Endothelial cell of umbilical vein (primary cell): ENCODE data around the gene TRIM10. TPM values are rescaled to one million over a fixed set of nuclear protein-coding genes. Genes with fewer than 3 reads are reported as not detected.

ENCODE experiments used
- BruUV-seq: library from RNA; stranded (reverse); fragments of 400-500 nt; replicated peaks from 2 replicates; lab custom pipeline; 2021; lab: Mats Ljungman, UMichigan
- CTCF ChIA-PET: fragments of 300-600, 350-600 bp; sonication (Branson Sonifier 250); formaldehyde crosslinking; loops from one replicate; lab custom pipeline; 2021; ENCODE audit warnings: antibody characterized with exemption, inconsistent platforms; lab: Charles Lee
- POLR2A ChIA-PET: fragments of 300-600, 350-600 bp; sonication (Branson Sonifier 250); formaldehyde crosslinking; loops from one replicate; lab custom pipeline; 2021; ENCODE audit warnings: antibody characterized with exemption, inconsistent platforms; lab: Charles Lee
- DNase-seq: peaks from one replicate; pipeline ENCODE4 v3.0.0-alpha.2; 2011; ENCODE audit warnings: low read depth, low spot score
- FAIRE-seq: peaks from 2 replicates; lab custom pipeline; 2011; peaks lifted over from hg19 to GRCh38; lab: Jason Lieb, UNC
- H2AFZ ChIP-seq: 2 replicates; pipeline ENCODE4 v1.6.0; 2012; ENCODE audit warnings: low read depth, low read length, control low read depth, inconsistent platforms
- H3K27ac ChIP-seq: 2 replicates; pipeline ENCODE4 v1.5.1; 2011; ENCODE audit warnings: low read depth, mild to moderate bottlenecking, control low read depth, low read length, moderate library complexity; ENCODE audit not compliant: insufficient read depth
- H3K27me3 ChIP-seq, 2 experiments: 2 replicates each; pipeline versions ENCODE4 v1.6.0 to v1.6.1; 2011; ENCODE audit warnings: low read length in 2 of 2, mixed read lengths in 1 of 2; ENCODE audit not compliant: control insufficient read depth in 2 of 2, insufficient read depth in 2 of 2
- H3K36me3 ChIP-seq, 2 experiments: 2 replicates in 1 of 2; 3 replicates in 1 of 2; pipeline ENCODE4 v1.5.1; 2011; ENCODE audit warnings: low read length in 2 of 2, mild to moderate bottlenecking in 1 of 2, moderate library complexity in 1 of 2; ENCODE audit not compliant: control insufficient read depth in 2 of 2, insufficient read depth in 2 of 2; ENCODE audit errors: extremely low read depth in 1 of 2
- H3K4me1 ChIP-seq: 3 replicates; pipeline ENCODE4 v1.5.1; 2011; ENCODE audit warnings: mild to moderate bottlenecking, low read length; ENCODE audit not compliant: control insufficient read depth, insufficient read depth; ENCODE audit errors: extremely low read depth
- H3K4me2 ChIP-seq: 2 replicates; pipeline ENCODE4 v1.6.1; 2011; ENCODE audit warnings: low read length, control low read depth, mixed read lengths; ENCODE audit not compliant: insufficient read depth
- H3K4me3 ChIP-seq, 3 experiments: fragments of 200-600 bp in 1 of 3; sonication (generic), shearing (Covaris generic) in 1 of 3; replicated peaks in 1 of 3; 2 replicates each; pipeline ENCODE4 v1.5.1; 2011 to 2016; ENCODE audit warnings: control low read depth in 3 of 3, low read length in 3 of 3, mild to moderate bottlenecking in 2 of 3, inconsistent platforms in 1 of 3, low read depth in 1 of 3, moderate library complexity in 1 of 3; ENCODE audit not compliant: insufficient read depth in 1 of 3
- H3K79me2 ChIP-seq: 2 replicates; pipeline ENCODE4 v1.6.0; 2012; ENCODE audit warnings: low read length, inconsistent platforms; ENCODE audit not compliant: control insufficient read depth, insufficient read depth
- H3K9ac ChIP-seq: replicated peaks from 2 replicates; pipeline ENCODE3; 2011; ENCODE audit warnings: low read length, control low read depth; ENCODE audit not compliant: insufficient read depth; ENCODE audit errors: extremely low read depth
- H3K9me1 ChIP-seq: replicated peaks from 3 replicates; pipeline ENCODE4 v1.6.0; 2011; ENCODE audit warnings: mild to moderate bottlenecking, low read length; ENCODE audit not compliant: control insufficient read depth, insufficient read depth; ENCODE audit errors: extremely low read depth
- H3K9me3 ChIP-seq: replicated peaks from 2 replicates; pipeline ENCODE4 v1.5.1; 2012; ENCODE audit warnings: low read length, inconsistent platforms; ENCODE audit not compliant: control insufficient read depth, insufficient read depth
- H4K20me1 ChIP-seq: replicated peaks from 2 replicates; pipeline ENCODE3; 2011; ENCODE audit warnings: mild to moderate bottlenecking, low read length; ENCODE audit not compliant: control insufficient read depth, insufficient read depth; ENCODE audit errors: extremely low read depth
- CTCF ChIP-seq, 2 donors: IDR thresholded peaks; 1 replicate in 1 of 2; 2 replicates in 1 of 2; pipeline ENCODE4 v1.5.1; 2011; ENCODE audit warnings: low read length in 2 of 2, mild to moderate bottlenecking in 2 of 2, moderate library complexity in 2 of 2, control low read depth in 1 of 2, inconsistent platforms in 1 of 2, low read depth in 1 of 2; ENCODE audit not compliant: insufficient read depth in 1 of 2; ENCODE audit errors: extremely low read depth in 1 of 2
- EZH2 ChIP-seq: IDR thresholded peaks from 2 replicates; pipeline ENCODE4 v1.6.1; 2012; ENCODE audit warnings: borderline replicate concordance, low read depth, mild to moderate bottlenecking, moderate library complexity, low read length, inconsistent platforms; ENCODE audit not compliant: severe bottlenecking
- FOS ChIP-seq: IDR thresholded peaks from 2 replicates; pipeline ENCODE4 v1.6.1; 2011; ENCODE audit warnings: mild to moderate bottlenecking, low read length, moderate library complexity, borderline replicate concordance; ENCODE audit not compliant: insufficient read depth
- GATA2 ChIP-seq: IDR thresholded peaks from 2 replicates; pipeline ENCODE4 v1.7.0; 2011; ENCODE audit warnings: low read depth, mild to moderate bottlenecking, moderate library complexity, mixed read lengths, low read length; ENCODE audit not compliant: insufficient read length, insufficient read depth
- JUN ChIP-seq: IDR thresholded peaks from 2 replicates; pipeline ENCODE4 v1.6.1; 2011; ENCODE audit warnings: borderline replicate concordance, low read depth; ENCODE audit not compliant: insufficient read length, insufficient read depth
- MAX ChIP-seq: IDR thresholded peaks from 2 replicates; pipeline ENCODE4 v1.6.1; 2011; ENCODE audit not compliant: insufficient read depth, insufficient read length
- MYC ChIP-seq: IDR thresholded peaks from one replicate; pipeline ENCODE4 v1.6.1; 2011; ENCODE audit warnings: mild to moderate bottlenecking, low read depth, low read length
- POLR2A ChIP-seq: IDR thresholded peaks from 2 replicates; pipeline ENCODE4 v1.6.1; 2012; ENCODE audit warnings: low read depth, mild to moderate bottlenecking, control low read depth, low read length
- POLR2AphosphoS5 ChIP-seq: IDR thresholded peaks from 2 replicates; pipeline ENCODE4 v1.6.1; 2012; ENCODE audit warnings: low read depth, mild to moderate bottlenecking, control low read depth, low read length, moderate library complexity; ENCODE audit not compliant: insufficient read depth
- dilution Hi-C: fragments of 300-500 bp; cut with MboI; formaldehyde crosslinking; loops from one replicate; pipeline ENCODE4 v1.15.0; 2019; ENCODE audit warnings: low sequenced_read_pairs; ENCODE audit not compliant: extremely low pct_ligation_motif_present
- intact Hi-C: fragments of 100-400 bp; cut with micrococcal nuclease; formaldehyde crosslinking; loops from one replicate; pipeline ENCODE4 v1.10.0; 2022
- polyA plus RNA-seq, 4 experiments: library from polyadenylated mRNA; depleted of rRNA in 3 of 4; stranded (reverse) in 3 of 4; unstranded in 1 of 4; fragments of >200 nt; gene quantifications; 2 replicates each; pipeline versions ENCODE4 v1.2.1 to v1.2.3, GENCODE V29; 2011 to 2012; ENCODE audit warnings: missing spikeins in 1 of 4
- total RNA-seq: library from RNA; stranded (reverse); gene quantifications from 2 replicates; pipeline ENCODE4 v1.2.3, GENCODE V29; 2021

The TRIM10 gene
- total and polyA plus RNA-seq, 2 donors (not counting 3 experiments of a cell fraction or from before 2014, with no cell fraction given), result not detected

DNA sequence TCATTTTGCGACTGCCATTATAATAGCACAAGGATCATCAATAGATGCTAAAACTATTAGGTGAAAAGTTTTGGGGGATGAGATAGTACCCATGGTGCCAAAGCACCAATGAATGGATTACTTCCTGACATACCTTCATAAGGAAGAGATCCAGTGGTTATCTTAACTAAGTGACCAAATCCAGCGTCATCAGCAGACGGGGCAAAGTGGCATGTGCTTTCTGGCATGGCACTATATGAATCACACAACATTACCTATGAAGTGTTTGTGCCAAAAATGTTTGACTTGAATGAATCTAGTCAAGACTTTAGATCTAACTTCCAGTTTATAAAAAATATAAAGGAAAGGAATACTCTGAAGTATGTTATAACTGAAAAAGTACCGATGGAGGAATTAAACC lies 41.4 kb upstream of the TRIM10 start:
- dilution Hi-C loops (no loop called here), intact Hi-C loops (no loop called here)
- no peak overlapping the region for H3K4me2 ChIP-seq
- no peaks in the 10 kb centered on the region for H3K9me3 ChIP-seq
- peaks cover under 1% of the 10 kb centered on the region for H3K4me1 ChIP-seq
- TF ChIP-seq GATA2 (no peak), POLR2A (no peak), MYC (no peak), FOS (no peak), JUN (no peak), MAX (no peak), CTCF (IDR thresholded peaks at IDR 0.05; ENCODE audit: extremely low read depth in 1 of 2, insufficient read depth in 1 of 2, low read depth in 1 of 2, low read length in 2 of 2) (no peak), EZH2 (no peak), POLR2AphosphoS5 (no peak)
- peaks cover 11 to 15% of the 10 kb centered on the region in 2 experiments for H3K36me3 ChIP-seq
- no peaks in the 10 kb centered on the region for H3K27me3 ChIP-seq
- no peak overlapping the region for H3K4me3 ChIP-seq
- no TSS peak for BruUV-seq
- peaks cover 22% of the 10 kb centered on the region for H3K79me2 ChIP-seq
- FAIRE-seq (no peak), DNase-seq (no peak)
- H3K9me1 ChIP-seq, result no peaks in the 10 kb centered on the region
- CTCF ChIA-PET, result no interaction called here
- POLR2A ChIA-PET, result no interaction called here
- no peak overlapping the region for H3K9ac ChIP-seq
- no peak overlapping the region for H2AFZ ChIP-seq
- H4K20me1 ChIP-seq, result no peaks in the 10 kb centered on the region
- H3K27ac ChIP-seq, result no peak overlapping the region
